ENCODE data around the gene SLC8A1.

DNA sequence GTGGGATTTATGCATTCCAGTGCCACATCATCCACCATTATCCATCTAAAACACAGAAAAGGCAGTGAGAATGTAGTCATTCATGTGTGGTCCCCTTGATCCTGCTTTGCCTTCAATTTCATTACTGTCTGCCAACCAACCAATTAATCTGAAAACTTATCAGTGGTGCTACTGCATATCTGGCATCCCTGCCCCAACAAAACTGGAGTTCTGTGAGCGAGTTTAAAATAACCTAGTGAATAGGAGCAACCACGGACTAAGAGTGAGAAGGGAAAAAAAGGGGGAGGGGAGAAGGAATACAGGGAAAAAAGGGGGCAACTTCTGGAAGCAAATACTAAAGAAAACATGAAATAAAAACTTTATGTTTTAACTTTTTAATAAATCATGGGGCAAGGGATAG lies 42.2 kb downstream of the SLC8A1 start:
- TF ChIP-seq, protein P1, sequence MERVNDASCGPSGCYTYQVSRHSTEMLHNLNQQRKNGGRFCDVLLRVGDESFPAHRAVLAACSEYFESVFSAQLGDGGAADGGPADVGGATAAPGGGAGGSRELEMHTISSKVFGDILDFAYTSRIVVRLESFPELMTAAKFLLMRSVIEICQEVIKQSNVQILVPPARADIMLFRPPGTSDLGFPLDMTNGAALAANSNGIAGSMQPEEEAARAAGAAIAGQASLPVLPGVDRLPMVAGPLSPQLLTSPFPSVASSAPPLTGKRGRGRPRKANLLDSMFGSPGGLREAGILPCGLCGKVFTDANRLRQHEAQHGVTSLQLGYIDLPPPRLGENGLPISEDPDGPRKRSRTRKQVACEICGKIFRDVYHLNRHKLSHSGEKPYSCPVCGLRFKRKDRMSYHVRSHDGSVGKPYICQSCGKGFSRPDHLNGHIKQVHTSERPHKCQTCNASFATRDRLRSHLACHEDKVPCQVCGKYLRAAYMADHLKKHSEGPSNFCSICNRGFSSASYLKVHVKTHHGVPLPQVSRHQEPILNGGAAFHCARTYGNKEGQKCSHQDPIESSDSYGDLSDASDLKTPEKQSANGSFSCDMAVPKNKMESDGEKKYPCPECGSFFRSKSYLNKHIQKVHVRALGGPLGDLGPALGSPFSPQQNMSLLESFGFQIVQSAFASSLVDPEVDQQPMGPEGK (CRISPR knock-in tag; IDR thresholded peaks at IDR 0.05; ENCODE audit: borderline replicate concordance): no peak
- TF ChIP-seq SNAI2 (CRISPR knock-in tag; IDR thresholded peaks at IDR 0.05) (no peak), RARB (CRISPR knock-in tag; IDR thresholded peaks at IDR 0.05) (no peak), OSR1 (CRISPR knock-in tag; IDR thresholded peaks at IDR 0.05) (no peak), ZNF565 (CRISPR knock-in tag; conservative IDR thresholded peaks at IDR 0.05; ENCODE audit: low read depth) (no peak), ARNTL (CRISPR knock-in tag; IDR thresholded peaks at IDR 0.05; ENCODE audit: borderline replicate concordance, low read depth) (no peak), ZC3H10 (CRISPR knock-in tag; IDR thresholded peaks at IDR 0.05) (no peak), TCF4 (CRISPR knock-in tag; IDR thresholded peaks at IDR 0.05; ENCODE audit: borderline replicate concordance) (no peak), BACH2 (CRISPR knock-in tag; IDR thresholded peaks at IDR 0.05; ENCODE audit: borderline replicate concordance) (no peak), ZFP3 (CRISPR knock-in tag; IDR thresholded peaks at IDR 0.05) (no peak), ZFP30 (CRISPR knock-in tag; IDR thresholded peaks at IDR 0.05) (no peak)
- TF ChIP-seq, protein P2, sequence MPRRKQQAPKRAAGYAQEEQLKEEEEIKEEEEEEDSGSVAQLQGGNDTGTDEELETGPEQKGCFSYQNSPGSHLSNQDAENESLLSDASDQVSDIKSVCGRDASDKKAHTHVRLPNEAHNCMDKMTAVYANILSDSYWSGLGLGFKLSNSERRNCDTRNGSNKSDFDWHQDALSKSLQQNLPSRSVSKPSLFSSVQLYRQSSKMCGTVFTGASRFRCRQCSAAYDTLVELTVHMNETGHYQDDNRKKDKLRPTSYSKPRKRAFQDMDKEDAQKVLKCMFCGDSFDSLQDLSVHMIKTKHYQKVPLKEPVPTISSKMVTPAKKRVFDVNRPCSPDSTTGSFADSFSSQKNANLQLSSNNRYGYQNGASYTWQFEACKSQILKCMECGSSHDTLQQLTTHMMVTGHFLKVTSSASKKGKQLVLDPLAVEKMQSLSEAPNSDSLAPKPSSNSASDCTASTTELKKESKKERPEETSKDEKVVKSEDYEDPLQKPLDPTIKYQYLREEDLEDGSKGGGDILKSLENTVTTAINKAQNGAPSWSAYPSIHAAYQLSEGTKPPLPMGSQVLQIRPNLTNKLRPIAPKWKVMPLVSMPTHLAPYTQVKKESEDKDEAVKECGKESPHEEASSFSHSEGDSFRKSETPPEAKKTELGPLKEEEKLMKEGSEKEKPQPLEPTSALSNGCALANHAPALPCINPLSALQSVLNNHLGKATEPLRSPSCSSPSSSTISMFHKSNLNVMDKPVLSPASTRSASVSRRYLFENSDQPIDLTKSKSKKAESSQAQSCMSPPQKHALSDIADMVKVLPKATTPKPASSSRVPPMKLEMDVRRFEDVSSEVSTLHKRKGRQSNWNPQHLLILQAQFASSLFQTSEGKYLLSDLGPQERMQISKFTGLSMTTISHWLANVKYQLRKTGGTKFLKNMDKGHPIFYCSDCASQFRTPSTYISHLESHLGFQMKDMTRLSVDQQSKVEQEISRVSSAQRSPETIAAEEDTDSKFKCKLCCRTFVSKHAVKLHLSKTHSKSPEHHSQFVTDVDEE (CRISPR knock-in tag; IDR thresholded peaks at IDR 0.05): no peak
- TF ChIP-seq, protein P3, sequence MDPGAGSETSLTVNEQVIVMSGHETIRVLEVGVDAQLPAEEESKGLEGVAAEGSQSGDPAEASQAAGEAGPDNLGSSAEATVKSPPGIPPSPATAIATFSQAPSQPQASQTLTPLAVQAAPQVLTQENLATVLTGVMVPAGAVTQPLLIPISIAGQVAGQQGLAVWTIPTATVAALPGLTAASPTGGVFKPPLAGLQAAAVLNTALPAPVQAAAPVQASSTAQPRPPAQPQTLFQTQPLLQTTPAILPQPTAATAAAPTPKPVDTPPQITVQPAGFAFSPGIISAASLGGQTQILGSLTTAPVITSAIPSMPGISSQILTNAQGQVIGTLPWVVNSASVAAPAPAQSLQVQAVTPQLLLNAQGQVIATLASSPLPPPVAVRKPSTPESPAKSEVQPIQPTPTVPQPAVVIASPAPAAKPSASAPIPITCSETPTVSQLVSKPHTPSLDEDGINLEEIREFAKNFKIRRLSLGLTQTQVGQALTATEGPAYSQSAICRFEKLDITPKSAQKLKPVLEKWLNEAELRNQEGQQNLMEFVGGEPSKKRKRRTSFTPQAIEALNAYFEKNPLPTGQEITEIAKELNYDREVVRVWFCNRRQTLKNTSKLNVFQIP (CRISPR knock-in tag; IDR thresholded peaks at IDR 0.05; ENCODE audit: borderline replicate concordance, low read depth): no peak

All from SK-N-SH treated with all-trans-retinoic acid at 6 μM for 48 hours (cell line).